PC-3 (cell line): Measurements from ENCODE around the gene SDSL. TPM values are rescaled to one million over a fixed set of nuclear protein-coding genes. Genes with fewer than 3 reads are reported as not detected.

Experiments used
- ATAC-seq: fragments of 200-7000 bp; cut with Tn5 transposase; 2 replicates; pipeline ENCODE4 v1.9.1; 2020; ENCODE audit warnings: mild to moderate bottlenecking, moderate library complexity
- BruUV-seq: library from RNA; stranded (reverse); fragments of 400-500 nt; replicated peaks from 2 replicates; lab custom pipeline; 2021; lab: Mats Ljungman, UMichigan
- CTCF ChIA-PET: fragments of 300-600 bp; sonication (Branson Sonifier 250); formaldehyde crosslinking; loops from one replicate; lab custom pipeline; 2022; ENCODE audit warnings: antibody characterized with exemption; lab: Charles Lee
- POLR2A ChIA-PET: fragments of 300-600 bp; sonication (Branson Sonifier 250); formaldehyde crosslinking; loops from one replicate; lab custom pipeline; 2022; ENCODE audit warnings: antibody characterized with exemption; ENCODE audit not compliant: unreplicated experiment; lab: Charles Lee
- DNase-seq: peaks from one replicate; pipeline ENCODE4 v3.0.0-alpha.2; 2015
- H2AFZ ChIP-seq: fragments of 300-600 bp; sonication (generic); 2 replicates; pipeline ENCODE4 v1.6.0; 2016; ENCODE audit warnings: antibody characterized with exemption, low read length
- H3F3A ChIP-seq: fragments of 300-600 bp; sonication (generic); one replicate; pipeline ENCODE4 v1.6.0; 2017; ENCODE audit warnings: antibody characterized with exemption, low read length, control low read depth, mild to moderate bottlenecking; ENCODE audit not compliant: unreplicated experiment
- H3K27ac ChIP-seq: fragments of 300-600 bp; sonication (generic); 2 replicates; pipeline ENCODE4 v1.5.1; 2016; ENCODE audit warnings: mild to moderate bottlenecking, low read length
- H3K27me3 ChIP-seq: fragments of 300-600 bp; sonication (generic); 2 replicates; pipeline ENCODE4 v1.6.1; 2016; ENCODE audit warnings: low read length, mixed read lengths
- H3K36me3 ChIP-seq: fragments of 300-600 bp; sonication (generic); 2 replicates; pipeline ENCODE4 v1.6.1; 2016; ENCODE audit warnings: low read depth, mixed run types, low read length, mixed read lengths
- H3K4me1 ChIP-seq: fragments of 300-600 bp; sonication (generic); 2 replicates; pipeline ENCODE4 v1.5.1; 2016; ENCODE audit warnings: low read length; ENCODE audit not compliant: insufficient read depth
- H3K4me2 ChIP-seq: fragments of 300-600 bp; sonication (generic); 2 replicates; pipeline ENCODE4 v1.6.0; 2016; ENCODE audit warnings: low read length
- H3K4me3 ChIP-seq: fragments of 300-600 bp; sonication (generic); 2 replicates; pipeline ENCODE4 v1.5.1; 2016; ENCODE audit warnings: mild to moderate bottlenecking, low read length, mixed read lengths
- H3K79me2 ChIP-seq: fragments of 300-600 bp; sonication (generic); 2 replicates; pipeline ENCODE4 v1.6.1; 2017; ENCODE audit warnings: low read length, mixed read lengths
- H3K9ac ChIP-seq: fragments of 300-600 bp; sonication (generic); 2 replicates; pipeline ENCODE4 v1.6.0; 2016; ENCODE audit warnings: mild to moderate bottlenecking, low read length
- H3K9me2 ChIP-seq: fragments of 300-600 bp; sonication (generic); replicated peaks from 2 replicates; pipeline ENCODE4 v1.6.1; 2016; ENCODE audit warnings: mixed run types, low read length, mixed read lengths
- H3K9me3 ChIP-seq: fragments of 300-600 bp; sonication (generic); 2 replicates; pipeline ENCODE4 v1.6.1; 2016; ENCODE audit warnings: low read length, mixed read lengths
- H4K20me1 ChIP-seq: fragments of 300-600 bp; sonication (generic); 2 replicates; pipeline ENCODE4 v1.6.1; 2016; ENCODE audit warnings: low read length, mixed read lengths
- EZH2 ChIP-seq: fragments of 300-600 bp; sonication (generic); IDR thresholded peaks from one replicate; pipeline ENCODE4 v1.6.1; 2017; ENCODE audit warnings: antibody characterized with exemption, mild to moderate bottlenecking, low read length; ENCODE audit not compliant: unreplicated experiment
- EZH2phosphoT487 ChIP-seq: fragments of 300-600 bp; sonication (generic); IDR thresholded peaks from 2 replicates; pipeline ENCODE4 v1.6.1; 2018; ENCODE audit warnings: mild to moderate bottlenecking, antibody characterized with exemption, low read length, borderline replicate concordance
- intact Hi-C: fragments of 100-400 bp; cut with micrococcal nuclease; formaldehyde crosslinking; loops from 2 replicates; pipeline ENCODE4 v1.9.0; 2023
- total RNA-seq: library from RNA; depleted of rRNA; stranded (reverse); fragments of >200 nt; gene quantifications from 2 replicates; pipeline ENCODE4 v1.2.3, GENCODE V29; 2014
- TF ChIP-seq, protein P1 (sequence below): fragments of 300-600 bp; sonication (generic); conservative IDR thresholded peaks from 2 replicates; pipeline ENCODE4 v1.5.1; 2017; ENCODE audit warnings: antibody characterized with exemption, low read depth, mild to moderate bottlenecking, low read length

Gene SDSL
- total RNA-seq, 1 experiment from 2014 or later, result 14.0 TPM

DNA sequence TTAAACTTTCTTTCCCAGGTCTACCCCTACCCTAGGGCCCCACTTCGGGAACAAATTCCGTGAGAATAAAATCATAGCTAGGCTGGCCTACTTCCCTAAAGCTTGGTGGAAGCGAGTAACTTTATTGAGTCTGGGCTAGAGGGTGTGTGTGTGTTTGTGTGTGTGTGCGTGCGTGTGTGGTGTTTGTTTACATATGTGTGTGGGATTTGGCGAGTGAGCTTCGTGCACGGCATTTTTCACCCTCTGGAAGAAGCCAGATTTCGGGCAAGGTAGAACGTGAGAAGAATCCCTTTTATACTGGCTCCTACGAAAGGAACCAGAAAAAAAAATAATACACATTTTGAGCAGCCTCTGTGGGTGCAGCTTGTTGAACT lies 57.0 kb downstream of the SDSL start:
- no peak overlapping the region for H2AFZ ChIP-seq
- ATAC-seq, result no peak
- H4K20me1 ChIP-seq, result no peaks in the 10 kb centered on the region
- peaks cover 91% of the 10 kb centered on the region for H3K27me3 ChIP-seq
- no peaks in the 10 kb centered on the region for H3K9me3 ChIP-seq
- no peak overlapping the region for H3K4me2 ChIP-seq
- no peaks in the 10 kb centered on the region for H3K9me2 ChIP-seq
- no peak for DNase-seq
- H3K4me3 ChIP-seq, result no peak overlapping the region
- BruUV-seq, result no TSS peak
- H3K36me3 ChIP-seq, result no peaks in the 10 kb centered on the region
- no peaks in the 10 kb centered on the region for H3K4me1 ChIP-seq
- no peak for TF ChIP-seq EZH2phosphoT487
- no peak overlapping the region for H3K9ac ChIP-seq
- no peak overlapping the region for H3K27ac ChIP-seq
- H3K79me2 ChIP-seq, result no peaks in the 10 kb centered on the region
- H3F3A ChIP-seq, result no peaks in the 10 kb centered on the region
- intact Hi-C loops, result no loop called here
- ChIA-PET POLR2A (no interaction called here), CTCF (no interaction called here)

DNA sequence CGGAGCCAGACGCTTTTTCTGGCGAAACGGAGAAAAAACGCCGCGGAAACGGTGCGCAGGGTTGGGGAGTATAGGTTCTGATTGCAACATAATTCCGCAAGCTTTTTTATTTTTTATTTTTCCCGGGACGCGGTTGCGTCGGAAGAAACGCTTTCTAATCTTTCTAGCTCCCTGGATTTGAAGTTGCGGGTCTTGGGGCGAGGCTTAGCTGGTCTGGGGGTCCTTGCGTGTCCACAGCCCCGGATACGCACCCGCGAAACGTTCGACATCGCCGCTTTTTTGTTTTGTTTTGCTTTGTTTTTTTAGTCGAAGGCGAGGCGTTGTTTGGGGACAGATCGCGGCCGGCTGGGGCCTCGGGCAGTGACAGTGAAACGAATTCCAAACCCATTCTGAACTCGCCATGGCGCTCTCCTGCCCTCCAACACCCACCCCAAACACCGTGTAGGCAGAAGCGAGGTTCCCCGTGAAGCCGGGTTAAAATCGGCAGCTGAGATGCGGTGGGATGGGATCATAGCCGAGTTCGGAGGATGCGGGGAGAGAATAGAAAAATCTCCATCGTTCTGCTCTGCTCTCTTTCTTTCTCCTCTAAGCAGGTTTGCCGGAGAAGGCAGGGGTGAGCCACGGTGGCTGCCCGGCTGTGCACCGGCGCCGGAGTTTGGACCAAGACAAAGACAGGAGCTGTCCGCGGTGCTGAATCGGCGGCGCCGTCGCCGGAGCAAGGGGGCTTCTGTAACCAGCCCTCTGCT lies 57.6 kb downstream of the SDSL start:
- no peaks in the 10 kb centered on the region for H3K4me1 ChIP-seq
- H2AFZ ChIP-seq, result no peak overlapping the region
- H3K27ac ChIP-seq, result no peak overlapping the region
- no peaks in the 10 kb centered on the region for H4K20me1 ChIP-seq
- peaks cover 91% of the 10 kb centered on the region for H3K27me3 ChIP-seq
- ChIA-PET POLR2A (no interaction called here), CTCF (no interaction called here)
- intact Hi-C loops, result no loop called here
- no peaks in the 10 kb centered on the region for H3K9me2 ChIP-seq
- BruUV-seq, result no TSS peak
- H3K36me3 ChIP-seq, result no peaks in the 10 kb centered on the region
- H3F3A ChIP-seq, result no peaks in the 10 kb centered on the region
- H3K9ac ChIP-seq, result no peak overlapping the region
- H3K4me2 ChIP-seq, result no peak overlapping the region
- ATAC-seq (no peak), DNase-seq (no peak)
- H3K79me2 ChIP-seq, result no peaks in the 10 kb centered on the region
- no peak overlapping the region for H3K4me3 ChIP-seq
- TF ChIP-seq EZH2phosphoT487 (no peak), EZH2 (no peak)
- TF ChIP-seq, protein P1, sequence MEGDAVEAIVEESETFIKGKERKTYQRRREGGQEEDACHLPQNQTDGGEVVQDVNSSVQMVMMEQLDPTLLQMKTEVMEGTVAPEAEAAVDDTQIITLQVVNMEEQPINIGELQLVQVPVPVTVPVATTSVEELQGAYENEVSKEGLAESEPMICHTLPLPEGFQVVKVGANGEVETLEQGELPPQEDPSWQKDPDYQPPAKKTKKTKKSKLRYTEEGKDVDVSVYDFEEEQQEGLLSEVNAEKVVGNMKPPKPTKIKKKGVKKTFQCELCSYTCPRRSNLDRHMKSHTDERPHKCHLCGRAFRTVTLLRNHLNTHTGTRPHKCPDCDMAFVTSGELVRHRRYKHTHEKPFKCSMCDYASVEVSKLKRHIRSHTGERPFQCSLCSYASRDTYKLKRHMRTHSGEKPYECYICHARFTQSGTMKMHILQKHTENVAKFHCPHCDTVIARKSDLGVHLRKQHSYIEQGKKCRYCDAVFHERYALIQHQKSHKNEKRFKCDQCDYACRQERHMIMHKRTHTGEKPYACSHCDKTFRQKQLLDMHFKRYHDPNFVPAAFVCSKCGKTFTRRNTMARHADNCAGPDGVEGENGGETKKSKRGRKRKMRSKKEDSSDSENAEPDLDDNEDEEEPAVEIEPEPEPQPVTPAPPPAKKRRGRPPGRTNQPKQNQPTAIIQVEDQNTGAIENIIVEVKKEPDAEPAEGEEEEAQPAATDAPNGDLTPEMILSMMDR, result no peak
- H3K9me3 ChIP-seq, result no peaks in the 10 kb centered on the region

DNA sequence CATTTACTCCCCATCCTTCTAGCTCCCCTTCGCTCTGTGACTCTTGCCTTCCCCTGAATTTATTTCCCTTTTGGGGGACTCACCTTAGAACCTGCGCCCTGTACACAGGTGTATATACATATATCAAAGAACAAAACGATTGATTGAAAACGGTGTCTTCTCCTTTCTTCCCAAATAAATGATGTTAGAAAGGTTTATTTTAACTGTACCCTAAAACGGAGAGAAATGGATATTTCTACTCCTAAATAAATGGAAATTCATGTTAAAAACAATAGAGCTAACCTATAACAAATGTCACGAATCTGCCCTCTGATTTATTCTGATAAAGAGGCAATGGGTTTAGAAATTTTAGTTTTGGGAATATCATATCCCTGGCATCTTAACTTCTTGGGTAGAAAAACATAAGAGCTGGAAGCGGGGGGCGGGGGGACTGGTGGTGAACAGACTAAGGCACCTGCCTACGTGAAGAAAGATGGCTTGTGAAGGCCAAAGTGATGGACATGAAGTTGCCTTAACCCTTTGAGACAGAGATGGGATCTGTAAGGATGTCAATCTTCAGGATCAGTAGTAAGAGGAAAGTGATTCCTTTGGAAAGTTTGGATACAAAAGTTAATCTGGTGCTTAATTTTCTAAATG lies 58.3 kb downstream of the SDSL start:
- POLR2A ChIA-PET, result no interaction called here
- CTCF ChIA-PET, result no interaction called here
- H3K27ac ChIP-seq, result no peak overlapping the region

More for the DNA sequence above, 58.3 kb downstream of the SDSL start:
- intact Hi-C loops, result no loop called here
- H3K4me1 ChIP-seq, result no peaks in the 10 kb centered on the region
- DNase-seq (no peak), ATAC-seq (no peak)
- no TSS peak for BruUV-seq
- H3K4me3 ChIP-seq, result no peak overlapping the region
- no peak overlapping the region for H2AFZ ChIP-seq
- H3K9me3 ChIP-seq, result no peaks in the 10 kb centered on the region
- H3F3A ChIP-seq, result no peaks in the 10 kb centered on the region
- H3K36me3 ChIP-seq, result no peaks in the 10 kb centered on the region
- no peaks in the 10 kb centered on the region for H3K9me2 ChIP-seq
- no peaks in the 10 kb centered on the region for H4K20me1 ChIP-seq
- TF ChIP-seq EZH2phosphoT487 (no peak), EZH2 (no peak)
- TF ChIP-seq, protein P1, result no peak
- H3K4me2 ChIP-seq, result no peak overlapping the region
- no peaks in the 10 kb centered on the region for H3K79me2 ChIP-seq
- H3K9ac ChIP-seq, result no peak overlapping the region
- H3K27me3 ChIP-seq, result peaks cover 91% of the 10 kb centered on the region
